ENCODE measurements around the gene PRUNE1.

DNA sequence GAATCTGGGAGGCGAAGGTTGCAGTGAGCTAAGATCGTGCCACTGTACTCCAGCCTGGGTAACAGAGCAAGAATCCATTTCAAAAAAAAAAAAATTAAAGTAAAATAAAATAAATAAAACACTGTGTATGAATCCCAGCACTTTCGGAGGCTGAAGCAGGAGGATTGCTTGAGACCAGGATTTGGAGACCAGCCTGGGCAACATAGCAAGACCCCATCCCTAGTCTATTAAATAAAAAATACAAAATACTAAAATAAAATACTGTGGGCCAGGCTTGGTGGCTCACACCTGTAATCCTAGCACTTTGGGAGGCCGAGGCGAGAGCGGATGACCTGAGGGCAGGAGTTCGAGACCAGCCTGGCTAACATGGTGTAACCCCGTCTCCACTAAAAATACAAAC lies 23.9 kb downstream of the PRUNE1 start:
- no peak for TF ChIP-seq POLR2A (IDR thresholded peaks at IDR 0.05)
- TF ChIP-seq, protein P1, sequence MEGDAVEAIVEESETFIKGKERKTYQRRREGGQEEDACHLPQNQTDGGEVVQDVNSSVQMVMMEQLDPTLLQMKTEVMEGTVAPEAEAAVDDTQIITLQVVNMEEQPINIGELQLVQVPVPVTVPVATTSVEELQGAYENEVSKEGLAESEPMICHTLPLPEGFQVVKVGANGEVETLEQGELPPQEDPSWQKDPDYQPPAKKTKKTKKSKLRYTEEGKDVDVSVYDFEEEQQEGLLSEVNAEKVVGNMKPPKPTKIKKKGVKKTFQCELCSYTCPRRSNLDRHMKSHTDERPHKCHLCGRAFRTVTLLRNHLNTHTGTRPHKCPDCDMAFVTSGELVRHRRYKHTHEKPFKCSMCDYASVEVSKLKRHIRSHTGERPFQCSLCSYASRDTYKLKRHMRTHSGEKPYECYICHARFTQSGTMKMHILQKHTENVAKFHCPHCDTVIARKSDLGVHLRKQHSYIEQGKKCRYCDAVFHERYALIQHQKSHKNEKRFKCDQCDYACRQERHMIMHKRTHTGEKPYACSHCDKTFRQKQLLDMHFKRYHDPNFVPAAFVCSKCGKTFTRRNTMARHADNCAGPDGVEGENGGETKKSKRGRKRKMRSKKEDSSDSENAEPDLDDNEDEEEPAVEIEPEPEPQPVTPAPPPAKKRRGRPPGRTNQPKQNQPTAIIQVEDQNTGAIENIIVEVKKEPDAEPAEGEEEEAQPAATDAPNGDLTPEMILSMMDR (IDR thresholded peaks at IDR 0.05) = no peak
